H7 (cell line): Measurements from ENCODE around the gene ERVV-1. TPM values are rescaled to one million over a fixed set of nuclear protein-coding genes. Genes with fewer than 3 reads are reported as not detected.
A peak's percentile ranks its signal among the peaks of the same experiment; 100 is the strongest.
"Not testable (repeated sequence)": the region's sequence is repeated elsewhere in the genome, so short reads cannot be mapped to it uniquely, and the experiment has no call there.

Source experiments
- DNase-seq: peaks from one replicate; pipeline ENCODE4 v3.0.0; 2012
- H3K27me3 ChIP-seq: 2 replicates; pipeline ENCODE4 v1.6.0; 2011; ENCODE audit warnings: mild to moderate bottlenecking, low read length; ENCODE audit not compliant: control insufficient read depth, insufficient read depth
- H3K36me3 ChIP-seq: replicated peaks from 2 replicates; pipeline ENCODE4 v1.5.1; 2011; ENCODE audit warnings: low read length; ENCODE audit not compliant: control insufficient read depth, insufficient read depth
- H3K4me3 ChIP-seq: 2 replicates; pipeline ENCODE4 v1.5.1; 2011; ENCODE audit warnings: low read depth, mild to moderate bottlenecking, control low read depth, low read length, moderate library complexity; ENCODE audit not compliant: insufficient read depth
- total RNA-seq: library from RNA; depleted of rRNA; stranded (reverse); fragments of >200 nt; shearing (Covaris generic); gene quantifications from 2 replicates; pipeline ENCODE4 v1.2.3, GENCODE V29; 2014

ERVV-1 gene
- total RNA-seq, 1 experiment from 2014 or later, result 0.17 TPM

DNA sequence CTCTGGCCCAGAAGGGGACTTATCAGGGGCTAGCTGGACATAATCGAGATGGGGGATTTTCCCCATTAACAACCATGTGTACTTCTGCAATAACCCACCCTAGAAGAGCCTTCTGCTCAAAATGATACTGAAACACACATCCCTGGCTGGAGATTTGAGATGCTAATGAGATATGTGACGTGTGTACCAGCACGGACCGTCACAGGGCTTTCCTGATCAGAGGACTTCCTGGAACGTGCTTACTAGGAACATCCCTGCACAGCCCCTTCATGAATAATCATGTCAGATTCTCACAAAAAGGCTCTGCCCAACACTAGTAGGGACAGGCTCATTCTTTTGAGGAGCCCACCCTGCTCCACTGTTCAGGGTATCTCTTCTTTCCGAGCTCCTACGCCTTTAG lies 6.5 kb upstream of the ERVV-1 start:
- Histone ChIP-seq H3K4me3 (no peak overlapping the region), H3K36me3 (no peaks in the 10 kb centered on the region), H3K27me3 (no peaks in the 10 kb centered on the region)
- no peak for DNase-seq

DNA sequence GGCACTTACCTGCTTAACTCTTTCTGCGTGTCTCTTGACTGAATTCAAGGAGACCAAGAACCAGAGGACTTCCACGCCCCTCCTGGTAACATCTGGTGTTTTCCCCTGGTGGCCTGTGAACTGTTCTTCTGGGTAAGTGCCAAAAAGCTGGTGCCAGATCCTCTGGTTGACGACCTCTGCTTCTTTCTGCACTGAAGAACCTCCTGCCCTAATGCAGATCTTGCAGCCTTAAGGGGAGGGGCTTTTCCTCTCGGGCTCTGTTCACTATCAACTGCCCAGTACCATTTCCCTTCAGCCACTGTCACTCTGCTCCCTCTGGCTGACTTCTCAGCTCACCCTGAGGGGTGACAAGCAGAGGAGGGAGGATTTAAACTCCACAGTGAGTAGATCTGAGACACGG lies 6.1 kb upstream of the ERVV-1 start:
- no peaks in the 10 kb centered on the region for H3K27me3 ChIP-seq
- H3K36me3 ChIP-seq, result no peaks in the 10 kb centered on the region
- no peak overlapping the region for H3K4me3 ChIP-seq
- no peak for DNase-seq

DNA sequence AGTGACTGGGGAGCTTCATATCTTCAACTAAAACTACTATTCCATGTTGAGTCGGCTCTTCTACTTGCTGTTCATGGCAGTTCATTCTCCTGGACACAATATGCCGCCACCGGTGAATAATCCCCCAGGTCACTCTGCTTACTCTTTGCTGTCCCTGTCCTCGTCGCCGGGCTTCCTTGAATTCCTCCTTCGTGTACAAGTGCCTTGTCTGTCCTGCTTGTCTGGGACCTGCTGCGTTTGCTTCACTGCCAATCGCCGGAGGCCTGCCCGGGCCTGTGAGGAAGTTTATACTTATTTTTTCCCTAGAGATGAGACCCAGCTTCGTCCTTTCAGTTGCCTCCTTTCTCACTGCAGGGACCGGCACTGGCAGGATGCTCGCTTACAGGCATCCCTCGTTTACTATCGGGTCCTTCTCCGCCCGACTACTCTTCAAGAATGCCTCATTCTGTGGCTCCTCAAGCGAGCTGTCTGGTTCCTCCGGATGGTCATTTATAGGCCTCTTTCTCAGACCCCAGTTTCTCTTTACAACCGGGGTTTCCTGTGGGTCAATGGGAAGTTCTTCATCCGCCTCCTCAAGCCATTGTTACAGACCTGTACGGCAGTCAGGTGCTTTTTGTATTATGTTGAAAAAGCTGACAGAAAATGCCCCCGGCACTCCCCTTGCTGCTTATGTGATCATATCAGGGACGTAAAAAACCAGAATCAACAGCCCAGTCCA lies 5.5 kb upstream of the ERVV-1 start:
- no peaks in the 10 kb centered on the region for H3K27me3 ChIP-seq
- H3K36me3 ChIP-seq, result no peaks in the 10 kb centered on the region
- DNase-seq, result no peak
- no peak overlapping the region for H3K4me3 ChIP-seq

DNA sequence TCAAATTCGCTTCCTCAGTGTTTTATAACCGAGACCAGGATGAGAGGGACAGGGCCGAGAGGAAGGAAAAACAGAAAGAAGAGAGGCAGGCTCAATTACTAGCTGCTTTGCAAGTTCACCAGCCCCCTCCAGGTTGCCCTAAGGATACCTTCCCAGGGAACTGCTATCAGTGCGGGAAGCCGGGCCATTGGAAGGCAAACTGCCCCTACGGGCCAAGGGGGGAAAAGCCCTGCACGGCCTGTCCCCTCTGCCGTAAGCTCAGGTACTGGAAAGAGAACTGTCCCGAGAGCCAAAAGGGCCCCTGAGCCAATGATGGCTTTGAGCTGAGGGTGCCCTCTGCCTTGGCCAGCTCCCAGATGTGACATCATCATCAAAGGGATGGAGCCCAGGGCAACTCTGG lies 3.2 kb upstream of the ERVV-1 start:
- Histone ChIP-seq H3K4me3 (no peak overlapping the region), H3K27me3 (no peaks in the 10 kb centered on the region), H3K36me3 (no peaks in the 10 kb centered on the region)
- DNase-seq, result peak; percentile 63

DNA sequence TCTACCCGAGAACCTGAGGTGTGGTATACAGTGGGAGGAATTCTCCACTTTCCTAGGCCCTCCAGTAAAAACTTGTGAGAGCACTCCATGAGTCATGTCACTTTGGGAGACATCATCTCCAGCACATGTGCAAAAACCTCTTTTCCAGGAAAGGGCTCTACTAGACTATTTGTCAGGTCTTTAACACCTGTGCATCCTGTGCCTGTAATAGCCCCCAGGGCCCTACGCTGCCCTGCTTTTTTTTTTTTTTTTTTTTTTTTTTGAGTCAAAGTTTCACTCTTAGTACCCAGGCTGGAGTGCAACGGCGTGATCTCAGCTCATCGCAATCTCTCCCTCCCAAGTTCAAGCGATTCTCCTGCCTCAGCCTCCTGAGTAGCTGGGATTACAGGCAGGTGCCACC lies 1.7 kb upstream of the ERVV-1 start:
- Histone ChIP-seq H3K27me3 (no peaks in the 10 kb centered on the region), H3K36me3 (no peaks in the 10 kb centered on the region)
- no peak for DNase-seq

DNA sequence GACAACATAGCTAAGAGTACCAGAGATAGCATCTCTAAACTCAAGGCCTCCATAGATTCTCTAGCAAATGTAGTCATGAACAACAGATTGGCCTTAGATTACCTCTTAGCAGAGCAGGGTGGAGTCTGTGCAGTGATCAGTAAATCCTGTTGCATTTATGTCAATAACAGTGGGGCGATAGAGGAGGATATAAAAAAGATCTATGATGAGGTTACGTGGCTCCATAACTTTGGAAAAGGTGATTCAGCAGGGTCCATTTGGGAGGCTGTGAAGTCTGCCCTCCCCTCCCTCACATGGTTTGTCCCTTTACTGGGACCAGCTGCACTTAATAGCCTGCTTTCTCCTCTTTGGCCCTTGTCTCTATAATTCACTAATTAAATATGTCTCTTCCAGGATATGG lies 1.4 kb downstream of the ERVV-1 start:
- Histone ChIP-seq H3K4me3 (no peak overlapping the region), H3K27me3 (no peaks in the 10 kb centered on the region), H3K36me3 (no peaks in the 10 kb centered on the region)
- DNase-seq, result no peak

More for the DNA sequence above, 1.7 kb upstream of the ERVV-1 start:
- H3K4me3 ChIP-seq, result no peak overlapping the region

DNA sequence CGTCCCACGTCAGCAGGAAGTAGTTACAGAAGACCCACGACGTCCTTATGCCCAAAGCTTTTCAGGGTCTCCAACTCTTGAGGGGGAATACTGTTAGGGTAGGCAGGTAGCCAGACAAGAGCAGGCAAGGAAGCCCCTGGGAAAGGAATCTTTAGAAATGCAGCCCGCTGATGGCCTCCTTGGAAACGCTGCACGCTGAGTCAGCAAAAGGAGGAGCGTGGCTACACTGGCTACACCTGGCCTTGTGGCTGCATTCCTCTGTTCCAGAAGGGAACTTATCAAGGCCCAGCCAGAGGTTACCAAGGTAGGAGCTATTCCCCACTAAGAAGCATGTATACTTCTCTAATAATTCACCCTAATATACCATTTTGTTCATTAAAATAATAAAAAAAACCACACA lies 2.0 kb downstream of the ERVV-1 start:
- Histone ChIP-seq H3K36me3 (no peaks in the 10 kb centered on the region), H3K4me3 (no peak overlapping the region), H3K27me3 (no peaks in the 10 kb centered on the region)
- DNase-seq, result no peak

DNA sequence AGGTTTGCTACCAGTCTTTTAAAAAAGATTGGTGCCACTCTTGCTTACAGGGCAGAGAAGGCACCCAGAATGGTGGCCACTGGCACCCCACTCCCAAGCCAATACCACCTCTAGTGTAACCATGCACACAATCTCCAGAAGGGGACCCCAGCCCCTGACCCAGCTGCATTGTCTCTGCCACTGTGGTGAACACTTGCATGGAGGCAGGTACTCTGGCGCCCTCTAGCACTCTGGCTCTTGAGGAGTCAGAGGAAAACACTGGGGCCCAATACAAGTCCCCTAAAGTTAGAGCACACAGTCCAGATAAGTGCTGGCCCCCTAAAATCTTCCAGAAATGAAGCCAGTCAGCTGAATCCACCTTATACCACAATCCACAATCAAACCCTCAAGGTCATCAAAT lies 6.0 kb downstream of the ERVV-1 start:
- DNase-seq, result peak; percentile 80
- Histone ChIP-seq H3K27me3 (no peaks in the 10 kb centered on the region), H3K4me3 (no peak overlapping the region), H3K36me3 (no peaks in the 10 kb centered on the region)

DNA sequence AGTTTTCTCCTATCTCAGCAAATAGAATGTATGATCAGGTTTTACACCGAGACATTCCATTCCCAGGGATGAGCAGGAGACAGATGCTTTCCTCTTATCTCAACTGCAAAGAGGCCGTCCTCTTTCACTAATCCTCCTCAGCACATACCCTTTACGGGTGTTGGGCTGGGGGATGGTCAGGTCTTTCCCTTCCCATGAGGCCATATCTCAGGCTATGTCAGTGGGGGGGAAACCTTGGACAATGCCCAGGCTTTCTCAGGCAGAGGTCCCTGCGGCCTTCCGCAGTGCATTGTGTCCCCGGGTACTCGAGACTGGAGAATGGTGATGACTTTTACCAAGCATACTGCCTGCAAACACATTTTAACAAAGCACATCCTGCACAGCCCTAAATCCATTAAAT lies 14.6 kb downstream of the ERVV-1 start:
- not testable (repeated sequence) for H3K27me3 ChIP-seq, DNase-seq, H3K4me3 ChIP-seq, H3K36me3 ChIP-seq

DNA sequence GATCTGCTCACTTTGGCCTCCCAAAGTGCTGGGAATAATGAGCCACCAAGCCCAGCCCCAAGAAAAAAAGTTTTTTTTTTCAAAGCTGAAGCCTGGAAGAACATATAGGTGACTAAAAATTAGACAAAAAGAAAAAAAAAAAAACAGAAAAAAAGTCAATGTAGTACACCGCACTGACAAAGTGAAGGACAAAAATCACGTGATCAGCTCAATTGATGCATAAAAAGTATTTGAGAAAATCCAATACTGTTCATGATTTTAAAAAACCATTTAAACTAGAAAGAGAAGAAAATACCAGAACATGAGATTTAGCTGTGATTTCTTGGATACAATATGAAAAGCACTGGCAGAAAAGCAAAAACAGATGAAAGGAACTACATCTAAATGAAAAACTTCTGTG lies 20.3 kb downstream of the ERVV-1 start:
- H3K4me3 ChIP-seq, result no peak overlapping the region
- no peaks in the 10 kb centered on the region for H3K36me3 ChIP-seq
- H3K27me3 ChIP-seq, result no peaks in the 10 kb centered on the region
- no peak for DNase-seq

DNA sequence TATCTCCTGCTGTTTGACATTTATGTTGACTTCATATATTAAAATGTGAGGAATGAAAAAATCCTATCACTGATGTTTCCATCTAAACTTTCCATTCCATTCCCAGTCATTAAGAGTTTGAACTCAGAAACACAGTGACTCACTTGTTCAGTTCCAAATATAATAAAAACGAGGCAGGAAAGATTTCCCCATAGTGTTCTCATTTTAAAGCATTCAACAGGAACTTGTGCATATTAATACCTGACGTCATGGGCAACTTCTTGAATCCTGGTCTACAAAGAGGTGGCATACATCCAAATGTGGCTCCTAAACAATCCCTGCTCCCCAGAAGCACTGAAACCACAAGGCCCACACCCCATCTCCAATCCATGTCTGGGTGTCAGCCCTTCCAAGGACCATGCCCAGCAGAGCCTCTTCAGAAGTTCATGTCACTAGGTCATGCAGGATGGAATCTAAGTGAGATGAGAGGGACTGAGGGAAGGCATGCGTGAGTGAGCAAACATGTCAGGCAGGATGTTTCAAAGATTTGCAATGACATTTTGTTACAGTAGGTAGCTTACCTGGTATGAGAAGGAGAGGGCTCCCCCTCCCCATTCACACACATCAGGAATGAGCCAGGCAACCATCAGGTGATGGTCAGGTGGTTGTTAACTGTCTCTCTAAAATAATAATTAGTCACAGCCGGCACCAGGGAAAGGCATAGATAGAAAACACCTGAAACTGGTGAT lies 21.4 kb downstream of the ERVV-1 start:
- H3K36me3 ChIP-seq, result no peaks in the 10 kb centered on the region
- no peak for DNase-seq
- no peak overlapping the region for H3K4me3 ChIP-seq
- H3K27me3 ChIP-seq, result no peaks in the 10 kb centered on the region

DNA sequence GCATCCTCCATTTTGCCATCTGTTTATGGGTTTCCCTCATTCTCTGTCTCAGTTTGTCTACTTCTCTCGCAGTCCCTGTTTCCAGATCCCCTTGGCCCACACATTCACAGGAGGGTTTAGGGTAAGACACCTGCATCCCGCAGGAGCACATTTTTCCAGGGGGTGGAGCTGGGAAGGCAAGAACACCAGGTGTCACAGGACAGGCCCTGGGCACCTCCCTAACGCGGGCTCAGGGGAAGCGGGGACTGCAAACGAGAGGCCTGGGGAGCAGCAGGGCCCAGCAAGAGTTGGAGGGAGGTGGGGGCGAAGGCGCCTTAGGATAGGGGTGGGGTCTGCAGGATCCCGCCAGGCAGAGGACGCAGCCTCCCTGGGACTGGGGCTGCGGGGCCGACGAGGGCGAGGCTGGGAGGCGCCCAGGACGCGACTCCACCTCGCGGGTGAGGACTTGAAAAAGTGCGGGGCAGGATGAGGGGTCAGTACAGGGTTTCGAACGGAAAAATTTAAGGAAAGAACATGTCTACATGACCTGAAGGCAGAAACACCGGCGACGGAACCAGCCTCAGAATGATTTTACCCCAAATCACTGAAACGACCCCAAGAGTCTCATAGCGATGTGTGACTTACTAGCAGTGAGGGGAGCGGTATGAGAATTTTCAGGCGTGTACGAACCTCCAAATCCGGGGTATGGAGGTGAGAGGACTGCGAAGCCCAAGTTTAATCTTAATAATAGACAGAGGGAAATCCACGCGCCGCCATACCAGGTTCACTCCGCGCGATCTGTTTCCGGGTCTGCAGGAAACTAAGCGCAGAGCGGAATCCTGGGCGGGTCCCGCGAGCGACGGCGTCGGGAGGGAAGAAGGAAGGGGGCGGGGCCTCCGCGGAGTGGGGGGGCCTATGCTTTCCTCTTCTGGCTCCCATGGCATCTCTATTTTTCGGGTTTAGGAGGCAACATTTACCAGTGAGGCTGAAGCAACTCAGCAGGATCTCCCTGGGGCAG lies 23.7 kb downstream of the ERVV-1 start:
- Histone ChIP-seq H3K36me3 (no peaks in the 10 kb centered on the region), H3K4me3 (peak overlapping the region; percentile 37)
- peak; percentile 68 for DNase-seq

DNA sequence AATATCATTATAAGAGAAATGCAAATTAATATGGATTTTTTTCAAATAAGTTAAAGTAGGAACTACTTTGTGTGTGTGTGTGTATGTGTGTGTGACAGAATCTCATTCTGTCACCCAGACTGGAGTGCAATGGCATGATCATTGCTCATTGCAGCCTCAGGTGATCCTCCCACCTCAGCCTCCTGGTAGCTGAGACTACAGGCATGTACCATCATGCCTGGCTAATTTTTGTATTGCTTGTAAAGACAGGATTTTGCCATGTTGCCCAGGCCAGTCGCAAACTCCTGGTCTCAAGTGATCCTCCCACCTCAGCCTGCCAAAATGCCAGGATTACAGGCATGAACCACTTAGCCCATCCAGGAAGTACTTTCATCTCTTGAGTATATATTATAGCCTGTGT lies 27.6 kb downstream of the ERVV-1 start:
- H3K4me3 ChIP-seq, result no peak overlapping the region
- DNase-seq, result no peak

More for the DNA sequence above, 23.7 kb downstream of the ERVV-1 start:
- no peaks in the 10 kb centered on the region for H3K27me3 ChIP-seq

DNA sequence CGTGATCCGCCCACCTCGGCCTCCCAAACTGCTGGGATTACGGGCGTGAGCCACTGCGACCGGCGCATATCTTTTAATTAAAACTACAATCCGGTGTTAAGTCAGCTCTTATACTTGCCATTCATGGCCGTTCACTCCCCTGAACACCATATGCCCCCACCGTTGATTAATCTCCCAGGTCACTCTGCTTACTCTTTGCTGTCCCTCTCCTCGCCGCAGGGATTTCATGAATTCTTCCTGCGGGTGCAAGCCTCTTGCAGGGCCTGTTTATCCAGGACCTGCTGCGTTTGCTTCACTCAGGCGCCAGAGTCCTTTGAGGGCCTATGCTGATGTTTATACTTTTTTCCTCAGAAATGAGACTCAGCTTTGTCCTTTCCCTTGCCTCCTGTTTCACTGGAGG lies 31.8 kb downstream of the ERVV-1 start:
- no peak for DNase-seq
- no peaks in the 10 kb centered on the region for H3K27me3 ChIP-seq

More for the DNA sequence above, 27.6 kb downstream of the ERVV-1 start:
- H3K27me3 ChIP-seq, result no peaks in the 10 kb centered on the region
- no peaks in the 10 kb centered on the region for H3K36me3 ChIP-seq

More for the DNA sequence above, 31.8 kb downstream of the ERVV-1 start:
- Histone ChIP-seq H3K36me3 (no peaks in the 10 kb centered on the region), H3K4me3 (no peak overlapping the region)
